Hepatocyte (in vitro differentiated cells): Measurements from ENCODE around the gene LRRC8D. TPM values are rescaled to one million over a fixed set of nuclear protein-coding genes. Genes with fewer than 3 reads are reported as not detected.

Source experiments
- DNase-seq: peaks from one replicate; pipeline ENCODE4 v3.0.0-alpha.2; 2016; ENCODE audit warnings: low spot score
- H2AFZ ChIP-seq: fragments of 200-600 bp; sonication (generic); 2 replicates; pipeline ENCODE4 v1.6.0; 2016; ENCODE audit warnings: antibody characterized with exemption, mild to moderate bottlenecking
- H3K27ac ChIP-seq: fragments of 200-600 bp; sonication (generic); 2 replicates; pipeline ENCODE4 v1.5.1; 2016; ENCODE audit warnings: mild to moderate bottlenecking
- H3K27me3 ChIP-seq: fragments of 200-600 bp; sonication (generic); 2 replicates; pipeline ENCODE4 v1.6.1; 2016
- H3K36me3 ChIP-seq: fragments of 200-600 bp; sonication (generic); replicated peaks from 2 replicates; pipeline ENCODE4 v1.5.1; 2016; ENCODE audit warnings: low read depth; ENCODE audit not compliant: insufficient read depth
- H3K4me1 ChIP-seq: fragments of 200-600 bp; sonication (generic); 2 replicates; pipeline ENCODE4 v1.5.1; 2016; ENCODE audit warnings: mild to moderate bottlenecking, moderate library complexity; ENCODE audit not compliant: insufficient read depth
- H3K4me2 ChIP-seq: fragments of 200-600 bp; sonication (generic); 2 replicates; pipeline ENCODE4 v1.6.0; 2016
- H3K4me3 ChIP-seq: fragments of 200-600 bp; sonication (generic); 2 replicates; pipeline ENCODE4 v1.5.1; 2016; ENCODE audit warnings: mild to moderate bottlenecking
- H3K79me2 ChIP-seq: fragments of 200-600 bp; sonication (generic); 2 replicates; pipeline ENCODE4 v1.6.0; 2017; ENCODE audit warnings: mild to moderate bottlenecking
- H3K9me2 ChIP-seq: fragments of 200-600 bp; sonication (generic); replicated peaks from 2 replicates; pipeline ENCODE4 v1.6.0; 2017; ENCODE audit warnings: mild to moderate bottlenecking; ENCODE audit not compliant: insufficient read depth
- H3K9me3 ChIP-seq: fragments of 200-600 bp; sonication (generic); 2 replicates; pipeline ENCODE4 v1.5.1; 2016; ENCODE audit warnings: low read depth, mild to moderate bottlenecking
- H4K20me1 ChIP-seq: fragments of 200-600 bp; sonication (generic); 2 replicates; pipeline ENCODE4 v1.6.0; 2016; ENCODE audit warnings: mild to moderate bottlenecking; ENCODE audit not compliant: insufficient read depth, poor library complexity, severe bottlenecking
- CTCF ChIP-seq: fragments of 200-600 bp; sonication (generic); IDR thresholded peaks from 2 replicates; pipeline ENCODE4 v1.5.1; 2016; ENCODE audit warnings: antibody characterized with exemption, mild to moderate bottlenecking; ENCODE audit not compliant: poor library complexity
- EZH2 ChIP-seq: fragments of 200-600 bp; sonication (generic); IDR thresholded peaks from 2 replicates; pipeline ENCODE4 v1.6.1; 2016; ENCODE audit warnings: antibody characterized with exemption, mild to moderate bottlenecking, borderline replicate concordance
- EZH2phosphoT487 ChIP-seq: fragments of 200-600 bp; sonication (generic); IDR thresholded peaks from one replicate; pipeline ENCODE4 v1.6.1; 2018; ENCODE audit warnings: antibody characterized with exemption, mild to moderate bottlenecking, low read depth, moderate library complexity; ENCODE audit not compliant: unreplicated experiment, severe bottlenecking
- WGBS: methylation state at CpG from one replicate; pipeline ENCODE4 v1.1.6; 2016; ENCODE audit warnings: low lambda C conversion rate; ENCODE audit errors: missing lambda C conversion rate; 5-methylcytosine and 5-hydroxymethylcytosine counted together
- polyA plus RNA-seq: library from polyadenylated mRNA; unstranded; fragments of >200 nt; fragmentation: Nextera tagmentation; extraction: Ambion mirVana; gene quantifications from 2 replicates; pipeline ENCODE4 v1.2.1, GENCODE V29; 2016
- total RNA-seq: library from RNA; depleted of rRNA; stranded (reverse); fragments of >200 nt; gene quantifications from 2 replicates; pipeline ENCODE4 v1.2.3, GENCODE V29; 2014

Gene LRRC8D
- total and polyA plus RNA-seq, 2 experiments from 2014 or later: 15.1 to 28.9 TPM

- DNase-seq: peak; percentile 13
- Histone ChIP-seq H3K79me2 (no peaks in the 10 kb centered on the region), H3K4me2 (no peak overlapping the region), H3K4me1 (no peaks in the 10 kb centered on the region), H3K9me2 (no peaks in the 10 kb centered on the region), H3K9me3 (no peaks in the 10 kb centered on the region), H3K4me3 (no peak overlapping the region), H3K27me3 (no peaks in the 10 kb centered on the region), H2AFZ (no peak overlapping the region), H4K20me1 (no peaks in the 10 kb centered on the region), H3K36me3 (no peaks in the 10 kb centered on the region), H3K27ac (no peak overlapping the region)
- no peak for TF ChIP-seq EZH2phosphoT487
- no peak for TF ChIP-seq EZH2
- TF ChIP-seq CTCF: no peak
- 26% methylated on average over 5 of the region's 5 CpGs for WGBS
Observed at GRCh38 chr1:89808441-89809117, 12.3 kb upstream of the LRRC8D start.

GRCh38 chr1:89809556-89809955 lies 11.3 kb upstream of the LRRC8D start:
- DNase-seq: no peak
- Histone ChIP-seq H3K4me1 (no peaks in the 10 kb centered on the region), H3K36me3 (no peaks in the 10 kb centered on the region), H3K4me3 (no peak overlapping the region), H3K27ac (no peak overlapping the region), H2AFZ (no peak overlapping the region), H3K4me2 (no peak overlapping the region), H3K27me3 (no peaks in the 10 kb centered on the region), H3K79me2 (no peaks in the 10 kb centered on the region), H3K9me2 (no peaks in the 10 kb centered on the region), H3K9me3 (no peaks in the 10 kb centered on the region), H4K20me1 (no peaks in the 10 kb centered on the region)
- 86% methylated on average over 3 of the region's 3 CpGs for WGBS
- TF ChIP-seq EZH2: no peak
- TF ChIP-seq EZH2phosphoT487: no peak
- no peak for TF ChIP-seq CTCF

GRCh38 chr1:89810302-89810701 lies 10.5 kb upstream of the LRRC8D start:
- H2AFZ ChIP-seq: no peak overlapping the region
- H3K4me1 ChIP-seq: no peaks in the 10 kb centered on the region
- WGBS: 69% methylated on average over 1 of the region's 1 CpG
- TF ChIP-seq EZH2phosphoT487 (no peak), EZH2 (no peak), CTCF (no peak)
- no peak overlapping the region for H3K4me2 ChIP-seq
- H4K20me1 ChIP-seq: no peaks in the 10 kb centered on the region
- no peaks in the 10 kb centered on the region for H3K36me3 ChIP-seq
- H3K9me2 ChIP-seq: no peaks in the 10 kb centered on the region
- no peaks in the 10 kb centered on the region for H3K27me3 ChIP-seq
- H3K4me3 ChIP-seq: no peak overlapping the region
- no peaks in the 10 kb centered on the region for H3K9me3 ChIP-seq
- H3K79me2 ChIP-seq: no peaks in the 10 kb centered on the region
- H3K27ac ChIP-seq: no peak overlapping the region
- DNase-seq: no peak

- Histone ChIP-seq H4K20me1 (no peaks in the 10 kb centered on the region), H3K9me2 (no peaks in the 10 kb centered on the region), H3K9me3 (no peaks in the 10 kb centered on the region), H3K79me2 (no peaks in the 10 kb centered on the region), H3K4me2 (no peak overlapping the region), H3K27ac (no peak overlapping the region), H3K4me1 (no peaks in the 10 kb centered on the region), H3K4me3 (no peak overlapping the region), H3K36me3 (no peaks in the 10 kb centered on the region), H3K27me3 (no peaks in the 10 kb centered on the region), H2AFZ (no peak overlapping the region)
- 100% methylated on average over 1 of the region's 1 CpG for WGBS
- no peak for DNase-seq
- TF ChIP-seq EZH2phosphoT487: no peak
- TF ChIP-seq CTCF: no peak
- no peak for TF ChIP-seq EZH2
Observed at GRCh38 chr1:89810880-89811279, 10.0 kb upstream of the LRRC8D start.
